HG03565 (cell line): ENCODE data around the gene SELENOO.
"Not testable (repeated sequence)": the region's sequence is repeated elsewhere in the genome, so short reads cannot be mapped to it uniquely, and the experiment has no call there.

Experiments
- ATAC-seq: cut with Tn5 transposase; IDR thresholded peaks from one replicate; pipeline ENCODE4 v1.9.1; 2021; ENCODE audit warnings: mild to moderate bottlenecking, moderate library complexity; ENCODE audit not compliant: unreplicated experiment

Gene SELENOO

GRCh38 chr22:50198624-50199017 is 2.2 kb upstream of the SELENOO start:
- ATAC-seq = no peak

- no peak for ATAC-seq
Observed at GRCh38 chr22:50199251-50199721, 1.5 kb upstream of the SELENOO start.

- ATAC-seq = no peak
Observed at GRCh38 chr22:50199829-50200460, 866 bp upstream of the SELENOO start.

- ATAC-seq = peak; percentile 21
Observed at GRCh38 chr22:50201191-50202129, 649 bp downstream of the SELENOO start.

- no peak for ATAC-seq
Observed at GRCh38 chr22:50202130-50202666, 1.4 kb downstream of the SELENOO start.

- ATAC-seq = no peak
Observed at GRCh38 chr22:50203288-50203687, 2.5 kb downstream of the SELENOO start.

GRCh38 chr22:50204571-50204970 is 3.8 kb downstream of the SELENOO start:
- no peak for ATAC-seq

GRCh38 chr22:50204998-50205397 is 4.2 kb downstream of the SELENOO start:
- not testable (repeated sequence) for ATAC-seq

GRCh38 chr22:50205781-50206569 is 5.2 kb downstream of the SELENOO start:
- ATAC-seq = no peak

GRCh38 chr22:50206599-50206998 is 5.8 kb downstream of the SELENOO start:
- ATAC-seq = no peak

GRCh38 chr22:50207383-50208140 is 6.8 kb downstream of the SELENOO start:
- ATAC-seq = no peak

- no peak for ATAC-seq
Observed at GRCh38 chr22:50208430-50208938, 7.7 kb downstream of the SELENOO start.

- ATAC-seq = no peak
Observed at GRCh38 chr22:50208939-50209892, 8.4 kb downstream of the SELENOO start.

GRCh38 chr22:50209893-50210292 is 9.1 kb downstream of the SELENOO start:
- ATAC-seq = no peak

- no peak for ATAC-seq
Observed at GRCh38 chr22:50210378-50211139, 9.7 kb downstream of the SELENOO start.

GRCh38 chr22:50211147-50211546 is 10.3 kb downstream of the SELENOO start:
- no peak for ATAC-seq

GRCh38 chr22:50213263-50213662 is 12.5 kb downstream of the SELENOO start:
- ATAC-seq = no peak
